Placental epithelial cell (primary cell): ENCODE measurements around the gene SMPD4. TPM values are rescaled to one million over a fixed set of nuclear protein-coding genes. Genes with fewer than 3 reads are reported as not detected.

ENCODE experiments used
- small RNA-seq: library from RNA; depleted of rRNA; stranded (forward); fragments of <200 nt; gene quantifications from one replicate; pipeline ENCODE3, GENCODE V24; 2012
- total RNA-seq: library from RNA; depleted of rRNA; stranded (reverse); fragments of >200 nt; gene quantifications from 2 replicates; pipeline ENCODE4 v1.2.3, GENCODE V29; 2012

The SMPD4 gene
- 21.6 and 29.9 TPM in 2 replicates for total RNA-seq

GRCh38 chr2:130181325-130181879 lies at the start of gene SMPD4:
Gene SMPD4 (minus strand): TSS chr2:130181602. CDS start chr2:130176592, 5,010 bp downstream.

DNA sequence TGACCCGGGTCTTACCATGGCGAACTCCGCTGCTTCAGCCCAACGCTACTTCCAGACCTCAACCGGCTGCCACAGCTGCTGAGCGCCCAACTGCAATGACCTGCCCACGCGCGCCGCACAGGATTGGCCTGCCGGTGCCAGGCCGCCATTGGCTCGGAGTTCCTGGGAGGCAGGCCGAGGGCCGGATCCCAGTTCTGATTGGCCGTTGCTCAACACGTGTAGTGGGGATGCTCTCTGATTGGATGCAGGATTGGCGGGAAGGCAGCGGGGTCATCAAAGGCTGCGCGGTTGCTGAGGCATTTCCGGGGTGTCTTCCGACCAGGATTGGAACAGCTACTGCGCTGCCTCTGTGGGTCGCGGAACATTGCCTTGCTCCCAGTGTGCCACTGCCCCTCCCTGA lies 16.9 kb upstream of the SMPD4 start, which contains the start of gene TUBA3E:
Gene TUBA3E (minus strand): TSS at position 97 of the 400 bp plus-strand sequence. CDS start 79 bp downstream, at position 18.

GRCh38 chr2:130181880-130182682 lies 679 bp upstream of the SMPD4 start, which contains the start of gene MZT2B:
Gene MZT2B (plus strand): TSS chr2:130182262. CDS start chr2:130182283, 21 bp downstream.

GRCh38 chr2:130145006-130145414 lies 36.4 kb downstream of the SMPD4 start, which contains the start of gene CCDC74B:
Gene CCDC74B (minus strand): TSS chr2:130145112. CDS start chr2:130144996, 116 bp downstream.

DNA sequence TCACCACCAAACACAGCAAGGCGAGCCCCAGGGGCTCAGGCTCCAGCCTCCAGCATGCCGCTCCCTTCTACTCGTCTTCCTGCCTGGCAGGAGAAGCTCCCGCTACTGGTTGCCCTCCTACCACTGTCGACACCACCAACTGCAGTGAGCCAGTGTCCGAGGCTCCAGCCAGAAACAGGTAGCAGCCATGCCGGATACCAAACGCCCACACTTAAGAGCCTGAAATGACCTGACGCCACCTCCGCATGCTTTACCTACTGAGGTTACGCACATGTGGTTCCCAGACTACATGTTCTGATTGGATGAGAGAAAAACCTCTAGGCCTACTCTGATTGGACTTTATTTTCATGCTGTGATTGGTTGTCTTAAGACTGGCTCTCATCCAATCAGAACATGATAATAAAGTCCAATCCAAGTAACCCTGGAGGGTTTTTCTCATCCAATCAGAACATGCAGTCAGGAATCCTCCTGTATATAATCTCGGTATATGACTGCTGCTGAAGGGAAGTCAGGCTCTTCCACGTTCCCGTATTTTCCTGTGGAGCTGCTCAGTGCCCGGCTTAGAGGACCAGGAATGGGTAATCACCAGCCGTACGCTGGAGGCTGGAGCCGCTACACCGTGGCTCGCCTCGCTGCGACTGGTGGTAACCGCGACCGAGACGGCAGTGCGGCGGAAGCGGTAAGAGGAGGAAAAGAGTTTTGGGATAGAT lies 52.1 kb downstream of the SMPD4 start, which contains the start of gene POTEF:
Gene POTEF (minus strand): TSS at position 103 of the 710 bp plus-strand sequence. CDS start 8,707 bp downstream, outside the sequence.

Small RNAs within 50 kb of the gene (small RNA-seq; reads per million reads assigned to genes)
- gene RNU6-1049P = not detected

Other genes starting within 250 kb of the SMPD4 start
- 0.39 and 1.2 TPM in 2 replicates for gene RAB6C, start 201.9 kb downstream of the SMPD4 start, total RNA-seq
- gene POTEF, start 52.4 kb downstream of the SMPD4 start, total RNA-seq = not detected in 2 replicates
- gene CCDC74B, start 36.5 kb downstream of the SMPD4 start, total RNA-seq = 2.0 and 4.7 TPM in 2 replicates
- 120 and 173 TPM in 2 replicates for gene MZT2B, start 660 bp upstream of the SMPD4 start, total RNA-seq
- gene TUBA3E, start 16.8 kb upstream of the SMPD4 start, total RNA-seq = 0.22 and 0.39 TPM in 2 replicates
- 52.2 and 71.5 TPM in 2 replicates for gene IMP4, start 161.3 kb upstream of the SMPD4 start, total RNA-seq
- gene PTPN18, start 174.5 kb upstream of the SMPD4 start, total RNA-seq = 31.0 and 33.6 TPM in 2 replicates